HG03442 (cell line): ENCODE measurements around the gene IFT80.

Experiments used
- ATAC-seq: cut with Tn5 transposase; IDR thresholded peaks from one replicate; pipeline ENCODE4 v1.9.1; 2021; ENCODE audit warnings: mild to moderate bottlenecking, moderate library complexity; ENCODE audit not compliant: unreplicated experiment

Gene IFT80

DNA sequence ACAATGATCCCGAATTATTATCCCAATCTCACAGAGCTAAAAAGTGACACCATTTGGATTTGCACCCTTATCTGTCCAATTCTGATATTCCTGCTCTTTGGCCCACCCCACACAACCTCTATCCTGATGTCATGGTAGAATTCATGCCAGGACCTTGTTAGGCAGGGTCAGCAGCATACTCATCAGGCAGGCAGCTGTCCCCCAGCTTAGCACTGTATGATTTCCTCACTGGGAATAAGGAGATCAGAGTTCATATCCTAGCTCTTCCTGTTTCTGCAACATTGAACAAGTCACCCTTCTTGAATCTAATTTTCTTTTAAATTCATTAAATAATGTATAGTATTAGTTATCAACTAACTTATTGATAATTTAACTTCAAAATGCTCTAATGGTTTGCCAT is 185.8 kb downstream of the IFT80 start:
- ATAC-seq, result no peak

DNA sequence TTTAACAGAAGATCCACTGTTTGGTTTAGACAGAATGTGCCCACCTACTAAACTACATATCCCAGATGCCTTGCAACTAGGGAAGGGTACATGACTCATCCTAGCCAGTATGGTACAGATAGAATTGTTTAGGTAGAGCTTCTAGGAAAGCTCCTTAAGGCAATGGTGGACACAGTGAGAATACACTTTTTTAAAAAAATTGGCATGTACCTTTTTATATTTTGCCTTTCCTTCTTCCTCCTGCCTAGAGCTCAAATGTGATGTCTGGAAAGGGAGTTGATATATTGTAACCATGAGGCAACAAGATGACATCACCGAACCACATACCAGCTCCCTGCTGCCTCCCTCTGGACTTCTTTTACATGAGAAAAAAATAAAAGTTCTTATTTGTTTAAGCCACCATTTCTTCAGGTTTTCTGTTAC is 188.2 kb downstream of the IFT80 start:
- peak; percentile 42 for ATAC-seq

DNA sequence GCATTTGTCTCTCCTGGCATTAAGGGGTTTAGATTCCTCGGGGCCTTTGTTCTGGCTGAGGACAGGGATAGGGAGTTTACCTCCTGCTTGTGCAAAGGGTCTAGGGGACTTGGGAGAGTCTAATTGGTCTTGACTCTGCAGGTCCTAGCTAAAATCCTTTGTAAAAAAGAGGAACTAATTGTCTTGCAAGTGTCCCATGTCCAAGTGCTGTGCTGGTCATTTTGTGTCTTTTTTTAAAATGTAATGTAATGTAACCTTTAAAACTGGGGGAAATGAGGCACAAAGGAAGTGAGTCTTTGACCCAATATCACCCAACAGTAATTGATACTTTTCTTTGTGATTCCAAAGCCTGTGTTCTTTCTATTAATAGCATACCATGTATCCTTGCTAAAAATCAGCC is 188.7 kb downstream of the IFT80 start:
- ATAC-seq, result no peak
